ENCODE measurements around the gene WHAMM. TPM values are rescaled to one million over a fixed set of nuclear protein-coding genes. Genes with fewer than 3 reads are reported as not detected.

Gene WHAMM
- total and polyA plus RNA-seq, 2 of the 4 experiments (the other 2 are of a cell fraction), result 1.4 to 4.1 TPM

DNA sequence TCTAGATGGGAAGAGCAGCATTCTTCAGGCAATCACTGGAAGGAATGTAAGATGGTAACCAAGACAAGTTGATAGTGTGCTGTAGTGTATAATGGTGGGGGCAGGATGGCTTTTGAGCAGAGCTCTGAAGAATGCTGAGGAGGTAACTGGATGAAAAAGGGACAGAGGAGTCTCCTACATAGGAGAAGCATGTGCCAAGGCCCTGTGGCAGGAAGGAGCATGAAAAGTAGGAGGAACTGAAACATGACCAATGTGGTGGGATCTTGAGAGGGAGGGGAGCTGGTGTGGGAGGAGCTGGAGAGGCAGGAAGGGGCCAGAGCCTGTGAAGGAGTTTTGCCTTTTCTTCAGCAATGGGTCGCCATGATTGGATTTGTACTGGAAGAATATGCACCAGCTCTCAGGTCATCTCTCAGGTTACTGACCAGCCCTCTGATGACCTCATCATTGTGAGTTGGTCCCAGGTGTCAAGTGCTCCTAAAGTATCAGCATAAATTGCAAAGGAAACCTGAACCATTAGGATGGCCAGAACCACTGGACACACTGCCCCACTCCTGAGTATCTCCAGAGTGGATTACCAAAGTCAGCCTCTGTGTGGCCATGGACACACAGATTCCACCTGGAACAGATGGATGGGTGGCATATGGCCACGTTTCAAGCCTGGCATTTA lies 42.1 kb upstream of the WHAMM start:
- dilution Hi-C loops (cut with HindIII; ENCODE audit: low sequenced_read_pairs, unreplicated experiment), result no loop called here
- no peak for DNase-seq
- BruUV-seq (replicated peaks), result no TSS peak
- Histone ChIP-seq H4K5ac (ENCODE audit: low read depth, low read length) (no peak overlapping the region), H2AK9ac (replicated peaks; ENCODE audit: low read depth, low read length, poor library complexity) (no peak overlapping the region), H2BK20ac (ENCODE audit: low read depth, low read length) (no peak overlapping the region), H3K27ac (ENCODE audit: insufficient read depth, low read length) (no peak overlapping the region), H2BK120ac (ENCODE audit: low read depth, low read length) (no peak overlapping the region), H2AFZ (replicated peaks; ENCODE audit: low read length, poor library complexity) (no peak overlapping the region), H3K9ac (ENCODE audit: low read depth, low read length) (no peak overlapping the region), H3K23ac (ENCODE audit: low read depth, low read length) (no peak overlapping the region), H4K91ac (ENCODE audit: insufficient read depth, low read depth, low read length) (no peak overlapping the region), H3K4me2 (ENCODE audit: low read depth, low read length) (no peak overlapping the region), H3K4me3 (ENCODE audit: insufficient read depth, low read depth, low read length) (no peak overlapping the region), H3K27me3 (ENCODE audit: control insufficient read depth, insufficient read depth, low read length) (no peaks in the 10 kb centered on the region), H4K20me1 (ENCODE audit: insufficient read depth, low read length) (no peaks in the 10 kb centered on the region), H4K8ac (ENCODE audit: low read depth in 2 of 2, low read length in 2 of 2) (no peak overlapping the region), H3K56ac (ENCODE audit: extremely low read depth, insufficient read depth, low read length) (no peak overlapping the region), H3K4ac (ENCODE audit: low read depth, low read length) (no peak overlapping the region), H3K9me3 (ENCODE audit: control insufficient read depth, insufficient read depth, low read length) (no peaks in the 10 kb centered on the region), H3K9me1 (ENCODE audit: insufficient read depth, low read length) (peaks cover 6% of the 10 kb centered on the region; the same call in 1 of the 2 replicates), H3K18ac (ENCODE audit: low read depth, low read length) (no peak overlapping the region), H2AK5ac (ENCODE audit: low read depth, low read length) (no peak overlapping the region), H3K36me3 (ENCODE audit: control insufficient read depth, insufficient read depth, low read length) (peaks cover 8% of the 10 kb centered on the region), H3K79me1 (ENCODE audit: low read depth in 1 of 2, low read length in 2 of 2) (no peaks in the 10 kb centered on the region), H3K4me1 (ENCODE audit: control insufficient read depth, insufficient read depth, low read length) (no peaks in the 10 kb centered on the region), H2BK15ac (ENCODE audit: low read depth, low read length) (no peak overlapping the region), H2BK5ac (ENCODE audit: low read depth, low read length, poor library complexity, severe bottlenecking) (no peak overlapping the region), H3K14ac (replicated peaks; ENCODE audit: low read depth, low read length) (no peak overlapping the region)
- CTCF ChIA-PET, result no interaction called here
- ATAC-seq (ENCODE audit: low read depth), result no peak
- POLR2A ChIA-PET (ENCODE audit: unreplicated experiment), result no interaction called here
- in situ Hi-C loops (cut with MboI; ENCODE audit: low sequenced_read_pairs), result no loop called here
- intact Hi-C loops (cut with micrococcal nuclease), result loop anchor here (5.0 kb wide), 1 partner anchor 40 kb away; the partner anchor contains the start of genes FSD2 and WHAMM
- no peak for TF ChIP-seq CHD1 (IDR thresholded peaks at IDR 0.05; ENCODE audit: low read depth, low read length)
- TF ChIP-seq NFE2L2 (IDR thresholded peaks at IDR 0.05; ENCODE audit: low read depth, low read length), result no peak
- no peak for TF ChIP-seq RAD21 (IDR thresholded peaks at IDR 0.05; ENCODE audit: low read length)
- no peak for TF ChIP-seq MAZ (IDR thresholded peaks at IDR 0.05; ENCODE audit: borderline replicate concordance, low read depth, low read length)
- no peak for TF ChIP-seq CEBPB (IDR thresholded peaks at IDR 0.05; ENCODE audit: low read depth, low read length)
- TF ChIP-seq MXI1 (IDR thresholded peaks at IDR 0.05; ENCODE audit: borderline replicate concordance, low read depth, low read length), result no peak
- TF ChIP-seq, protein P1, sequence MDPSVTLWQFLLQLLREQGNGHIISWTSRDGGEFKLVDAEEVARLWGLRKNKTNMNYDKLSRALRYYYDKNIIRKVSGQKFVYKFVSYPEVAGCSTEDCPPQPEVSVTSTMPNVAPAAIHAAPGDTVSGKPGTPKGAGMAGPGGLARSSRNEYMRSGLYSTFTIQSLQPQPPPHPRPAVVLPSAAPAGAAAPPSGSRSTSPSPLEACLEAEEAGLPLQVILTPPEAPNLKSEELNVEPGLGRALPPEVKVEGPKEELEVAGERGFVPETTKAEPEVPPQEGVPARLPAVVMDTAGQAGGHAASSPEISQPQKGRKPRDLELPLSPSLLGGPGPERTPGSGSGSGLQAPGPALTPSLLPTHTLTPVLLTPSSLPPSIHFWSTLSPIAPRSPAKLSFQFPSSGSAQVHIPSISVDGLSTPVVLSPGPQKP (IDR thresholded peaks at IDR 0.05; ENCODE audit: borderline replicate concordance, low read depth, low read length), result no peak
- no peak for TF ChIP-seq RCOR1 (IDR thresholded peaks at IDR 0.05; ENCODE audit: insufficient replicate concordance, low read length)
- TF ChIP-seq SMC3 (IDR thresholded peaks at IDR 0.05; ENCODE audit: low read depth, low read length), result no peak
- WGBS, 2 experiments (ENCODE audit: extremely low coverage in 2 of 2, insufficient read length in 1 of 2), result no CpG with 5 or more reads among the region's 2 CpGs
